Esophagus squamous epithelium (tissue), 4 donors: Measurements from ENCODE around the gene ETV6.

Experiments used
- CTCF ChIP-seq, 6 experiments: fragments of 450-650 bp in 4 of 6; fragments of 200-600 bp in 2 of 6; sonication (generic) in 2 of 6; IDR thresholded peaks; one replicate each; pipeline ENCODE4 v1.5.1; 2016 to 2019; ENCODE audit warnings: antibody characterized with exemption in 6 of 6, mild to moderate bottlenecking in 4 of 6, moderate library complexity in 4 of 6
- POLR2A ChIP-seq, 4 donors: fragments of 450-650 bp; IDR thresholded peaks; one replicate each; pipeline ENCODE4 v1.6.1; 2017; ENCODE audit warnings: antibody characterized with exemption in 4 of 4, mild to moderate bottlenecking in 4 of 4, moderate library complexity in 3 of 4

GRCh38 chr12:11872055-11872454 lies 222.6 kb downstream of the ETV6 start:
- TF ChIP-seq CTCF (IDR thresholded peaks at IDR 0.05) (no peak), POLR2A (IDR thresholded peaks at IDR 0.05) (no peak)
